ENCODE measurements around the gene MUC6. TPM values are rescaled to one million over a fixed set of nuclear protein-coding genes. Genes with fewer than 3 reads are reported as not detected.

MUC6 gene
- total and polyA plus RNA-seq, 9 of the 15 experiments (the other 6 are each of a cell fraction or from before 2014, with no cell fraction given), result not detected

GRCh38 chr11:1028616-1029015 lies 7.9 kb downstream of the MUC6 start (continued):
- no peak for TF ChIP-seq E2F1 (CRISPR knock-in tag; IDR thresholded peaks at IDR 0.05)
- TF ChIP-seq DPF2 (IDR thresholded peaks at IDR 0.05), result no peak
- TF ChIP-seq ILK (tag; IDR thresholded peaks at IDR 0.05; ENCODE audit: borderline replicate concordance, low read depth), result no peak
- TF ChIP-seq KLF13 (tag; IDR thresholded peaks at IDR 0.05; ENCODE audit: borderline replicate concordance, low read depth), result no peak
- TF ChIP-seq KLF6 (CRISPR knock-in tag; IDR thresholded peaks at IDR 0.05; ENCODE audit: borderline replicate concordance), result no peak
- TF ChIP-seq ZNF217 (CRISPR knock-in tag; IDR thresholded peaks at IDR 0.05), result no peak
- TF ChIP-seq IRF2 (CRISPR knock-in tag; IDR thresholded peaks at IDR 0.05), result no peak
- no peak for TF ChIP-seq ZBTB1 (CRISPR knock-in tag; IDR thresholded peaks at IDR 0.05; ENCODE audit: borderline replicate concordance, low read depth)
- TF ChIP-seq E4F1 (CRISPR knock-in tag; IDR thresholded peaks at IDR 0.05; ENCODE audit: borderline replicate concordance), result no peak
- TF ChIP-seq CHD7 (IDR thresholded peaks at IDR 0.05; ENCODE audit: low read depth, low read length), result no peak

Measured in K562 (cell line).